Measurements from ENCODE around the gene RPEL1.

The RPEL1 gene

GRCh38 chr10:103280031-103280430, 34.3 kb downstream of the RPEL1 start:
- DNase-seq (ENCODE audit: extremely low read depth, insufficient read length): no peak
- Histone ChIP-seq H3K27me3 (replicated peaks; ENCODE audit: control insufficient read depth, insufficient read depth, low read length) (peaks cover 2% of the 10 kb centered on the region), H3K4me3 (replicated peaks; ENCODE audit: low read depth, low read length) (no peak overlapping the region), H3K36me3 (ENCODE audit: control insufficient read depth, insufficient read depth, low read length) (no peaks in the 10 kb centered on the region)
- no peak for TF ChIP-seq CTCF (IDR thresholded peaks at IDR 0.05; ENCODE audit: insufficient read depth, low read length, poor library complexity, severe bottlenecking)

GRCh38 chr10:103280506-103280905, 34.8 kb downstream of the RPEL1 start:
- Histone ChIP-seq H3K36me3 (ENCODE audit: control insufficient read depth, insufficient read depth, low read length) (no peaks in the 10 kb centered on the region), H3K27me3 (replicated peaks; ENCODE audit: control insufficient read depth, insufficient read depth, low read length) (peaks cover 2% of the 10 kb centered on the region), H3K4me3 (replicated peaks; ENCODE audit: low read depth, low read length) (no peak overlapping the region)
- TF ChIP-seq CTCF (IDR thresholded peaks at IDR 0.05; ENCODE audit: insufficient read depth, low read length, poor library complexity, severe bottlenecking): no peak
- no peak for DNase-seq (ENCODE audit: extremely low read depth, insufficient read length)

- no peak for DNase-seq (ENCODE audit: extremely low read depth, insufficient read length)
- H3K36me3 ChIP-seq (ENCODE audit: control insufficient read depth, insufficient read depth, low read length): no peaks in the 10 kb centered on the region
- TF ChIP-seq CTCF (IDR thresholded peaks at IDR 0.05; ENCODE audit: insufficient read depth, low read length, poor library complexity, severe bottlenecking): no peak
- no peak overlapping the region for H3K4me3 ChIP-seq (replicated peaks; ENCODE audit: low read depth, low read length)
- H3K27me3 ChIP-seq (replicated peaks; ENCODE audit: control insufficient read depth, insufficient read depth, low read length): peaks cover under 1% of the 10 kb centered on the region; the same call in 1 of the 2 replicates
Observed at GRCh38 chr10:103281753-103282152, 36.1 kb downstream of the RPEL1 start.

GRCh38 chr10:103282961-103283360, 37.3 kb downstream of the RPEL1 start:
- H3K36me3 ChIP-seq (ENCODE audit: control insufficient read depth, insufficient read depth, low read length): no peaks in the 10 kb centered on the region

GRCh38 chr10:103284170-103284569, 38.5 kb downstream of the RPEL1 start:
- Histone ChIP-seq H3K4me3 (replicated peaks; ENCODE audit: low read depth, low read length) (no peak overlapping the region), H3K27me3 (replicated peaks; ENCODE audit: control insufficient read depth, insufficient read depth, low read length) (no peaks in the 10 kb centered on the region), H3K36me3 (ENCODE audit: control insufficient read depth, insufficient read depth, low read length) (no peaks in the 10 kb centered on the region)
- no peak for TF ChIP-seq CTCF (IDR thresholded peaks at IDR 0.05; ENCODE audit: insufficient read depth, low read length, poor library complexity, severe bottlenecking)
- DNase-seq (ENCODE audit: extremely low read depth, insufficient read length): no peak

More at GRCh38 chr10:103282961-103283360, 37.3 kb downstream of the RPEL1 start:
- H3K4me3 ChIP-seq (replicated peaks; ENCODE audit: low read depth, low read length): no peak overlapping the region
- DNase-seq (ENCODE audit: extremely low read depth, insufficient read length): no peak
- H3K27me3 ChIP-seq (replicated peaks; ENCODE audit: control insufficient read depth, insufficient read depth, low read length): no peaks in the 10 kb centered on the region
- TF ChIP-seq CTCF (IDR thresholded peaks at IDR 0.05; ENCODE audit: insufficient read depth, low read length, poor library complexity, severe bottlenecking): no peak

GRCh38 chr10:103287992-103288391, 42.3 kb downstream of the RPEL1 start:
- H3K36me3 ChIP-seq (ENCODE audit: control insufficient read depth, insufficient read depth, low read length): no peaks in the 10 kb centered on the region
- no peak for DNase-seq (ENCODE audit: extremely low read depth, insufficient read length)
- no peak for TF ChIP-seq CTCF (IDR thresholded peaks at IDR 0.05; ENCODE audit: insufficient read depth, low read length, poor library complexity, severe bottlenecking)
- H3K4me3 ChIP-seq (replicated peaks; ENCODE audit: low read depth, low read length): no peak overlapping the region
- H3K27me3 ChIP-seq (replicated peaks; ENCODE audit: control insufficient read depth, insufficient read depth, low read length): no peaks in the 10 kb centered on the region
